RKO (cell line): ENCODE results near the gene RNU1-1.
"Not testable (repeated sequence)": the region's sequence is repeated elsewhere in the genome, so short reads cannot be mapped to it uniquely, and the experiment has no call there.

ENCODE experiments used
- DNase-seq: peaks from one replicate; pipeline ENCODE4 v3.0.0-alpha.2; 2016; ENCODE audit warnings: low spot score

The RNU1-1 gene

DNA sequence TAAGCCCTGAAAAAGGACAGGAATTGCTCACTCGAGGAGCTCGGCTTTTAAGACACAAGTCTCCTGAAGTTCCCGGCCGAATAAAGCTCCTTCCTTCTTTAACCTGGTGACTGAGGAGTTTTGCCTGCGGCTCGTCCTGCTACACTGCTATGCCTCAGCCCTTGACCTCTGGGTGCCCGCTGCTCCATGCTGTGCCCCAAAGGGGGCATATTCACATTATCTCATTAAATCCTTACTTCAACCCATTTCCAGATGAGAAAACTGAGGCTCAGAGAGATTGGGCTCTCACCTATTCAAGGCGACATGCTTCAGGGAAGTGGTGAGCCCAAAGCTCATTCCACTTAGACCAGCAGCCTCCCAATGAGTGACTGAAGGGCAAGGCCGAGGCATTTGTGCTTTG, 20.4 kb downstream of the RNU1-1 start:
- DNase-seq: not testable (repeated sequence)

- DNase-seq: not testable (repeated sequence)
These were observed 21.1 kb downstream of the RNU1-1 start for GRCh38 chr1:16492937-16493336.

DNA sequence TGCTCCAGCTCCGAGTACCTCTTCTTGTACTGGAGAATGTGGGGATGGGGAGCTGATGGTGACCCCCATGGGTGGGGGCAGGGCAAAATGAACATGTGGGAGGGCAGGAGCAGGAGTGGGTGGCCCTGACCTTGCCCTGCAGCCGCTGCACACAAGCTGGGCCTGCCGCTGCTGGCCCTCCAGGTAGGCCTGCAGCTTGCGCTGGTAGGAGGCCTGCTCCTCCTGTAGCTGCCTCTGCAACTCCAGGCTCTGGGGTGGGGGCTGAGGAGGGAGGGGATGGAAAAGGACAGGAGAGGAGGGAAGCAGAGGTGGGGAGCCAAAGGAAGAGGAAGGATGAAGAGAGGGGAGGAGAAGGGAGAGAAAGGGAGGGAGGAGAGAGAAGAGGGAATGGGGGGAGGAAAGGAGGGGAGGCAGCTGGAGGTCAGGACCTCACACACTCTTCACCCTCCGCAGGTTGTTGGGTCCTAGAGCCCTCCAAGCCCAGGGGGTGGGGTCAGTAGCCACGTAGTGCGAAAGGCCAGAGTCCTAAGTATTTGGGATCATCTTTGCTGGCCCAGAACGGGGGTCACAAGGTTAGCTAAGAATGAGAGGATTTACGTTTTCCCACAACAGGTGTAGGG, 22.9 kb downstream of the RNU1-1 start:
- DNase-seq: no peak

DNA sequence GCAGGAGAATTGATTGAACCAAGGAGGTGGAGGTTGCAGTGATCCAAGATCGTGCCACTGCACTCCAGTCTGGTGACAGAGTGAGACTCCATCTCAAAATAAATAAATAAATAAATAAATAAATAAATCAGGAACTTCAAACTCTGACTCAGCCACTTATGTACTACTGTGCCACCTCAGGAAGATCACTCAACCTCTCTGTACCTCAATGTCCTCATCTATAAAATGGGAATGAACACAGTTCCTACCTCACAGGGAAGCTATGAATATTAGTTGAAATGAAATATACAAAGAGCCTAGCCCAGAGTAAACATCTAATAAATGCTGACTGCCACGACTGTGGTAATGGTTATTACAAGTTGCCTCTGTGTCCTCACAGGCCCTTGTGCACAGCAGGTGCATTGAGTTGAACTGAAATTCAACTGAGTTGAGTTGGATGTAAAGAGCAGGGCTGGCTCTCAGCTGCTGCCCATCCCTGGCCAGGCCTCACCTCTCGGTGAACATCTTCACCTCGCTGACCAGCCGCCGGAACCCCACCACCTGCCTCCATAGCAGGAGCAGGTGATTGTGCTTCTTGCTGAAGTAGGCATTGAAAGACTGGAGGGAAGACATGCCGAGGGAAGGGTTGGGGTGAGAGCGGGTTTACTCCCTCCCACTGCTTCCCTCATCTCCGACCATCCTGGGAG, 24.7 kb downstream of the RNU1-1 start:
- not testable (repeated sequence) for DNase-seq

DNA sequence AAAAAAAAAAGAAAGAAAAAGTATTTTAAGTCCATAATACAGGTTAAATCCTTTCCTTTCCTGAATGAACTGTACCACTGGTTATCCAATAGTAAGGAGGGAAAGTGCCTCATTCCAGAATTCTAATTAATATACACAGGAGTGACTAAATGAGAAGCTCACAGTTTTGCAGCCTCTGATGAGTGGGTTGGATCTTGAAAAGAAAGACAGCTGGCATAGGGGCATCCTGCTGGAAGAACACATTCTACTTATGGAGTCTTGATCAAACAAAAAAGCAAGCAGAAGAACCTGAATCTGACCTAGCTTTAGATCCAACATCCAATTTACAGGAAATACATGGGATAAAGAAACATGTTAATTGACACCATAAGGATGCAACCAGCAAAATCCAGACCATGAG, 27.1 kb downstream of the RNU1-1 start:
- not testable (repeated sequence) for DNase-seq

DNA sequence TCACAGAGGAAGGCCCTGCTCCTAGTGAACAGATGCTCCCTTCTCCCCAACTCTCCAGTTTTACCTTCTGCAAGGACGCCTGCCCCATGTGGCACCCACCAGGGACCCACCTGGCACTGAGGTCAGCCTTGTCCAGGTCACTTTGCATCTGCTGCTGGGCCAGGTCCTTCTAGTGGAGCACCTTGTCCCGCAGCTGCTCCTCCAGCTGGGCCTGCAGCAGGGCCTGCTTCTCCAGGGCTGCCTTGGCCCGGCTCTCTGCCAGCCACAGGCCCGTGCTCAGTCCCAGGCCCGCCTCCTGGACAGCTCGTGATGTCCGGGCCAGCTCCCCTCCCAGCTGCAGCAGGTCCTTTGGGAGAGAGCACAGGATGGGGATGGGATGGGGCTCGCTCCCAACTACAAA, 27.8 kb downstream of the RNU1-1 start:
- not testable (repeated sequence) for DNase-seq

DNA sequence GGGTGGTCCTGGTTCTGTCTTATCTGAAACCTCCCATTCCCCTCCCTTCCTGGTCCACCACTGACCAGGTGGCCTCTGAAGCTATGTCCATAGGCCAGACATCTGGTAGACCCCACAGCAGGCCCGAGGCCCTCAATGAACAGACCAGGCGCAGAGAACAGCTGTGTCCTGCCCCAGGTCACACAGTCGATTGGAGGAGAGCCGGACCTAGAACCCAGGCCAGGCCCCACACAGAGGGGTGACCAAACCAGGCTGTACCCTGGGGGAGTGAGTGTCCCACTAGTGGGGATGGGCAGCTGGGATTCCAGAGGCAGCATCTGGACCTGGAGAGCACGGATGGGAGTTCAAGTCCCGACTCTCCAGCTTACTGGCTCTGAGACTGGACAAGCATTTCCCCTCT, 29.2 kb downstream of the RNU1-1 start:
- no peak for DNase-seq

DNA sequence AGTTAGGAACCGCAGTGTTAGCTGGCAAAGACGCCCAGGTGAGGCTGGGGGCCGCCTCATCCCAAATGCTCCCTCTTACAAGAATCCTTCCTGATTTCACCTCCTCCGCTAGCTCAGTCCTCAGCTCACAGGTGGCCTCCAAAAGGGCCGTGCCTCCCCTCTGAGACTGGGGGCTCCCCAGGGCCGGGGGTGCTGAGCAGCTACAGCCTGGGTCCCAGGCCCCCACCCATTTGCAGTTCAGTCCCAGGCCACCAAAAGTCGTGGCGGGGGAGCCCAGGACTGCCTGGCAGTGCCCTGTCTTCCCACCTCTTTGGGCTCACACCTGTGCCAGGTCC, 29.6 kb downstream of the RNU1-1 start:
- no peak for DNase-seq

GRCh38 chr1:16483639-16484500, 30.2 kb downstream of the RNU1-1 start:
- not testable (repeated sequence) for DNase-seq

DNA sequence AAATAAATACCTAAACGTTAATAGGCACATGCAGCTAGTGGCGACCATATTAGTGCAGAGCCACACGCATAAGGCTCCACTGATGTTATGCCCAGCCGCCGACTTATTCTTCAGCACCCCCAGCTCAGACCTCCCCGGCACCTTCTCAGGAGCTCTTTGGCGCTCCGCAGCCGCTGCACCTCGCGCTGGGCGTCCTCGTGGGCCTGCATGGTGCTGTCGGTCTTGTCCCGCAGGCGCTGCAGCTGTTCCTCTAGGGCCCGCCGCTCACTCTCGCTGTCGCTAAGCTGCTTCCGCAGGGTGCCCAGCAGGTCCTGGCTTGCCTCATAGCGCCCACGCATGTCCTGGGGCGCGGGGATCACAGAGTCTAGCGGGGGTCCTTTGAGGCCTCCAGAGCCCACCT, 30.9 kb downstream of the RNU1-1 start:
- DNase-seq: not testable (repeated sequence)

DNA sequence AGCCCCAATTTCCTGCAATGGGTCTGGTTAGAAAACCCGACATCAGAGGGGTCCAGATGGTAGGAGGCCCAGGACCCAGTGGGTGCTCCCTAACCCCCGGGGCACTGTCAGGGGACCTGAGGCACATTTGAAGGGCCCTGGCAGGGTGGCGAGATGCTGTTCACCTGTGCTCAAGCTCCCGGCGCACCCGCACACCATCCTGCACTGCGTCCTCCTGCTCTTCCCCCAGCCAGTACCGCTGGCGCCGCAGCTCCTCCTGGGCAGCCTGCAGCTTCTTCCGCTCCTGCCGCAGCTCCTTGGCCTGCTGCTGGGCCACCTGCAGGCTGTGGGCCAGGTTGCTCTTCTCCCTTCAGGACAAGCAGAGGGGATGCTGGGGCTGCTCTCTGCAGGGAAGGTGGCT, 36.0 kb downstream of the RNU1-1 start:
- DNase-seq: no peak

- not testable (repeated sequence) for DNase-seq
These were observed 38.0 kb downstream of the RNU1-1 start for GRCh38 chr1:16475771-16476770.

- DNase-seq: not testable (repeated sequence)
These were observed 39.2 kb downstream of the RNU1-1 start for GRCh38 chr1:16474891-16475290.

DNA sequence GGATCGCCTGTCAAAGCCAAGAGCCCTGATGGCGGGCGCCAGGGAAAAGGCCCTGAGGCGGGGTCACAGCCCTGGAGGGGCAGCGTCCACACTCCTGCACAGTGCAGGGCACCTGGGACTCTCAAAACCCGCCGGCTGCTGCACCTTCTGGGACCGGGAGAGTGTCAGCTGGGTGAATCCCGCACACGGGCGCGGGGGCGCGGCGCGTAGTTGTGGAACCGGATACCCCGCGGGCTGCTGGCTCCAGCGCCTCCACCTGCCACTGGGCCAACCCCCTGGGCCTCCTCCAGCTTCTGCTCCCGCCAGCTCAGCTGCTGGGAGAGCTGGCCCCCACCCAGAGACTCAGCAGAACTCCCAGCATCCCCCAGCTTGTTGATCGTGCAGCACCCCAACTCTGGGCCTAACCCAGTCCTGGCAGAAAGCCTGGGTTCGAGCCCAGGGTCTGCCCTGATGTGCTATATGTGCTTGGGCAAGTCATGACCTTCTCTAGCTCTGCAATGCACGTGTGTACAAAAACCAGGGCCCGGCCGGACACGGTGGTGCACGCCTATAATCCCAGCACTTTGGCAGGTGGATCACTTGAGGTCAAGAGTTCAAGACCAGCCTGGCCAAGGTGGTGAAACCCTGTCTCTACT, 39.8 kb downstream of the RNU1-1 start:
- DNase-seq: no peak

- DNase-seq: no peak
These were observed 45.5 kb downstream of the RNU1-1 start for GRCh38 chr1:16468558-16468957.

- DNase-seq: no peak
These were observed 49.0 kb downstream of the RNU1-1 start for GRCh38 chr1:16464917-16465625.
